ENCODE measurements around the gene ZP1. TPM values are rescaled to one million over a fixed set of nuclear protein-coding genes. Genes with fewer than 3 reads are reported as not detected.

Gene ZP1
- total RNA-seq, 1 donor from 2014 or later, result not detected

GRCh38 chr11:60891103-60891741 lies 23.9 kb downstream of the ZP1 start:
- no peak for DNase-seq
- Mint-ChIP-seq H3K36me3 (ENCODE audit: unreplicated experiment) (no peaks in the 10 kb centered on the region), H3K4me1 (ENCODE audit: low read depth, unreplicated experiment) (peaks cover 14% of the 10 kb centered on the region), H3K27ac (ENCODE audit: unreplicated experiment) (no peak overlapping the region), H3K9me3 (ENCODE audit: unreplicated experiment) (peaks cover 3% of the 10 kb centered on the region), H3K4me3 (ENCODE audit: unreplicated experiment) (no peak overlapping the region), H3K27me3 (ENCODE audit: unreplicated experiment) (no peaks in the 10 kb centered on the region)
- no peak for TF ChIP-seq CTCF (IDR thresholded peaks at IDR 0.05; ENCODE audit: partially characterized antibody, unreplicated experiment)

DNA sequence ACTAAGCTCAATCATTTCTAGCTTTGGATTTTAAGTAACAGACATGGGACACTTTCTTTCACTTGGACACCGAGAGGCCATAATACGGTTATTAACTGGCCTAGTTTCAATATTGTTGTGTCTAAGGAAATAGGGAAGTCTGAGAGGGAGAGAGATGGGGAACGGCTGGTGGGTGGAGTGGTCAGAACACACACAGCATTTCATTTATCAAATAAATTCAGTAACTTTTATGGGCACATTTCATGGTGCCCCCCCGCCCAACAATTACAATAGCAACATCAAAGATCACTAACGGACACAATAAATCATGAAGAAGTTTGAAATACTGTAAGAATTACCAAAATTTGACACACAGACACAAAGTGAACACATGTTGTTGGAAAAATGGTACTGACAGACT lies 28.3 kb downstream of the ZP1 start:
- Mint-ChIP-seq H3K4me1 (ENCODE audit: low read depth, unreplicated experiment) (peaks cover 10% of the 10 kb centered on the region), H3K4me3 (ENCODE audit: unreplicated experiment) (no peak overlapping the region), H3K36me3 (ENCODE audit: unreplicated experiment) (peaks cover 5% of the 10 kb centered on the region), H3K9me3 (ENCODE audit: unreplicated experiment) (no peaks in the 10 kb centered on the region), H3K27me3 (ENCODE audit: unreplicated experiment) (no peaks in the 10 kb centered on the region), H3K27ac (ENCODE audit: unreplicated experiment) (no peak overlapping the region)
- no peak for DNase-seq
- TF ChIP-seq CTCF (IDR thresholded peaks at IDR 0.05; ENCODE audit: partially characterized antibody, unreplicated experiment), result no peak

DNA sequence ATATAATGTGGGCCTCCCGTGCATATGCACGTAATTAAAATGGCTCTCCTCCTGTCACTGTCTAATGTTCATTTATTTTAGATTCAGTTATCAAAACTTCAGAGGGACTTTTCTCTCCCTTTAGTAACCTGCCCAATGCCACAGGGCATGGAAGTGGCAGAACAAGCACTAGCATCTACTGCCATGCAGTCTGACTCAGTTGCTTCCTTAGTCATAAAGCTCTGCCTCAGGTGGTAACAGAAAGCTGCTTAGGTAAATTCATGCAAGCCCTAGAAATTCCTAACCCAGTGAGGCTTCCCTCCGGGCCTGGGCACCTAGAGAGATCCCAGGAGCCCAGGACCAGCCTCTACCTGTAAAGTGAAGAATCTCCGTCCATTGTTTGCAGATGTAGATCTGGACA lies 30.2 kb downstream of the ZP1 start:
- Mint-ChIP-seq H3K27me3 (ENCODE audit: unreplicated experiment) (no peaks in the 10 kb centered on the region), H3K4me3 (ENCODE audit: unreplicated experiment) (no peak overlapping the region), H3K9me3 (ENCODE audit: unreplicated experiment) (no peaks in the 10 kb centered on the region), H3K36me3 (ENCODE audit: unreplicated experiment) (peaks cover 5% of the 10 kb centered on the region), H3K4me1 (ENCODE audit: low read depth, unreplicated experiment) (no peaks in the 10 kb centered on the region), H3K27ac (ENCODE audit: unreplicated experiment) (no peak overlapping the region)
- TF ChIP-seq CTCF (IDR thresholded peaks at IDR 0.05; ENCODE audit: partially characterized antibody, unreplicated experiment), result no peak
- no peak for DNase-seq

GRCh38 chr11:60899046-60899936 lies 31.9 kb downstream of the ZP1 start:
- Mint-ChIP-seq H3K4me1 (ENCODE audit: low read depth, unreplicated experiment) (peaks cover 4% of the 10 kb centered on the region), H3K27me3 (ENCODE audit: unreplicated experiment) (no peaks in the 10 kb centered on the region), H3K4me3 (ENCODE audit: unreplicated experiment) (no peak overlapping the region), H3K36me3 (ENCODE audit: unreplicated experiment) (peaks cover 5% of the 10 kb centered on the region), H3K27ac (ENCODE audit: unreplicated experiment) (peak overlapping the region; percentile 48), H3K9me3 (ENCODE audit: unreplicated experiment) (no peaks in the 10 kb centered on the region)
- DNase-seq, result no peak
- peak; percentile 94 for TF ChIP-seq CTCF (IDR thresholded peaks at IDR 0.05; ENCODE audit: partially characterized antibody, unreplicated experiment)

DNA sequence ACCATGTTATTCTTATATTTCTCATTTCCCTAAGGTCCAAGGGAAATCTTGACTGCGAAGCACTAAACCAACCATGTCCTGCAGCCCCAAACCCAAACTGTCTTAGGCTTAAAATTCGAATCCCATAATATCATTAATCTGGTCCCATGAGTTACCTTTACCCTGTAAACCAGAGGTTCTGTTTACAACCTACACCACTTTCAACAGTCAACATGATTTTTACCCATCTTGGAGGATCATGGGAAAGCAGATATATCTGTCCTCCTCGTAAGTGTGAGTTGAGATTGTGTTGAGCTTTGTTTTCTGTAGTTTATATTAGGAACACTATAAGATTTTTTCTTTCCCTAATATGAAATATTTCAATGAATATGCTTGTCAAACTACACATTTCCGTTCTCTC lies 32.6 kb downstream of the ZP1 start:
- Mint-ChIP-seq H3K9me3 (ENCODE audit: unreplicated experiment) (no peaks in the 10 kb centered on the region), H3K27ac (ENCODE audit: unreplicated experiment) (no peak overlapping the region), H3K4me3 (ENCODE audit: unreplicated experiment) (no peak overlapping the region), H3K4me1 (ENCODE audit: low read depth, unreplicated experiment) (peaks cover 8% of the 10 kb centered on the region), H3K36me3 (ENCODE audit: unreplicated experiment) (peaks cover 5% of the 10 kb centered on the region), H3K27me3 (ENCODE audit: unreplicated experiment) (no peaks in the 10 kb centered on the region)
- DNase-seq, result no peak
- TF ChIP-seq CTCF (IDR thresholded peaks at IDR 0.05; ENCODE audit: partially characterized antibody, unreplicated experiment), result no peak
